ENCODE data around the gene MSL3B.
A peak's percentile ranks its signal among the peaks of the same experiment; 100 is the strongest.
"Not testable (repeated sequence)": the region's sequence is repeated elsewhere in the genome, so short reads cannot be mapped to it uniquely, and the experiment has no call there.

Gene MSL3B

GRCh38 chr2:233867993-233868532 is at the start of gene MSL3B:
TSS of gene MSL3B (minus strand) at chr2:233868386.
- DNase-seq: peak; percentile 54 to 63

DNA sequence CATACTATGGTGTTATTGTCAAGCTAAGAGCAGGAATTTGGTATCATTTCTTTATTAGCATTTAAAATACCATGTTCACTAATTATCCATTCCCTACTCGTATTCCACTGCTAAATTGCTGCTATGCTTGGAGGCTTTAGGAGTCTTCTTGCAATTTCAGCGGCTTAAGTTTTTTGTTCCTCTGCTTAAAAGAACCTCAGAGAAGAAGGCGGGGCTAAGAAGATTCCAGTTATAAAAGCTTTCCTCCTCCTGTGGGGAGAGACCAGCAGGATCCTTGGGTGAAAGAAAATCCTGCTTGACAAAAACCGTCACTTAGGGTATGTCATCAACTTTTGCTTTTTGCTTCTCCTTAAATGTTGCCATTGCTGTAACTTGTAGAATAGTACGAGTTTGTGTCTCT is 48.9 kb upstream of the MSL3B start, which contains the start of gene TRPM8:
Gene TRPM8 (plus strand): TSS at position 258 of the 400 bp plus-strand sequence. CDS start 9,165 bp downstream, outside the sequence.
- DNase-seq: no peak

GRCh38 chr2:233915128-233915527 is 46.9 kb upstream of the MSL3B start:
- no peak for DNase-seq

GRCh38 chr2:233912691-233913423 is 44.7 kb upstream of the MSL3B start:
- DNase-seq: peak; percentile 20 to 21

DNA sequence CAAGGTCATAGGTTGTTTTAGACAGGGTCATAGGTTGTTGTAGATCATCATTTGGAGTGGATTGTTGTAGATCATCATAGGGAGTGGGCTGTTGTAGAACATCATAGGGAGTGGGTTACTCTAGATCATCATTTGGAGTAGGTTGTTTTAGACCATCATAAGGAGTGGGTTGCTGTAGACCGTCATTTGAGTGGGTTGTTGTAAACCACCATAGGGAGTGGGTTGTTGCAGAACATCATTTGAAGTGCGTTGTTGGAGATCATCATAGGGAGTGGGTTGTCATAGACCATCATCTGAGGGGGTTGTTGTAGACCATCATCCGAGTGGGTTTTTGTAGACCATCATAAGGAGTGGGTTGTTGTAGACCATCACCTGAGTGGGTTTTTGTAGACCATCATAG is 39.4 kb upstream of the MSL3B start:
- no peak for DNase-seq

DNA sequence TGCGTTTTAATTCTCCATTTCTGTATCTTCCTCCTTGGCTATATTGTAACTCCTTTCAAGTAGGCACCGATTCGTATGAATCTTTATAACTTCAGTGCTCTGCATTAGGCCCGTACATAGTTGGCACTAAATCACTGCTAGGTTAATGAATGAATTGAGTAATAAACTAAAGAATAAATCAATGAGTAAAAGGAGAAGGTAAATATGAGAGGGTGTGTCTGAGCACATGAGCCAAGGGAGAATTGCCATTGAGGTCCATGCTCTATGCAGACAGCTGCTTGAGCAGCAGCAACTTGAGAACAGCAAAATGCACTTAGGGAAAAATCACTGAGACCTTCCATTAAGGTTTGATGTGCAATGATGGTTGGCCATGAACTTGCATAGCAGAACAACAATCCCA is 37.8 kb upstream of the MSL3B start:
- DNase-seq: no peak

DNA sequence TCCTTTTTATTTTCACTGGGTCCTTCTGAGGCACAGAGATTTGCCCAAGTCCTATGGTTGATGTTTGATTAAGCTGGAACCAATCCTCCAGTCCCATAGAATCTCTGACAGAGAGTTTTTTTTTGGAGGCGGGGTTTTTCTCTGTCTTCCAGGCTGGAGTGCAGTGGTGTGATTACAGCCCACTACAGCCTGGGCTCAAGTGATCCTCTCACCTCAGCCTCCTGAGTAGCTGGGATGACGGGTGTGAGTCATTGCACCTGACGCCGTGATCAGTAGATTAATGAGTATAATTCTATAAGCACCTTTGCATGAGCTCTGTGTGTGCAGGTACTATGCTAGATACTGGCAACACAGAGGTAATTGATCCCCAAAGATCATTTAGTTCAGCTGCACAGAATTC is 33.7 kb upstream of the MSL3B start:
- DNase-seq: no peak

GRCh38 chr2:233901367-233901766 is 33.2 kb upstream of the MSL3B start:
- DNase-seq: no peak

DNA sequence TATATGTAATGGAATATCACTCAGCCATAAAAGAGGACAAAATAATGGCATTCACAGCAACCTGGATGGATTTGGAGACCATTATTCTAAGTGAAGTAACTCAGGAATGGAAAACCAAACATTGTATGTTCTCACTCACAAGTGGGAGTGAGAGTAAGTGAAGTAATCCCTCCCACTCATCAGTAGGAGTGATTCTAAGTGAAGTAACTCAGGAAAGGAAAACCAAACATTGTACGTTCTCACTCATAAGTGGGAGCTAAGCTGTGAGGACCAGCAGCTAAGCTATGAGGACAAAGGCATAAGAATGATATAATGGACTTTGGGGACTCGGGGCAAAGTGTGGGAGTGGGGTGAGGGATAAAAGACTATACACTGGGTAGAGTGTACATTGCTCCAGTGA is 28.1 kb upstream of the MSL3B start:
- not testable (repeated sequence) for DNase-seq

DNA sequence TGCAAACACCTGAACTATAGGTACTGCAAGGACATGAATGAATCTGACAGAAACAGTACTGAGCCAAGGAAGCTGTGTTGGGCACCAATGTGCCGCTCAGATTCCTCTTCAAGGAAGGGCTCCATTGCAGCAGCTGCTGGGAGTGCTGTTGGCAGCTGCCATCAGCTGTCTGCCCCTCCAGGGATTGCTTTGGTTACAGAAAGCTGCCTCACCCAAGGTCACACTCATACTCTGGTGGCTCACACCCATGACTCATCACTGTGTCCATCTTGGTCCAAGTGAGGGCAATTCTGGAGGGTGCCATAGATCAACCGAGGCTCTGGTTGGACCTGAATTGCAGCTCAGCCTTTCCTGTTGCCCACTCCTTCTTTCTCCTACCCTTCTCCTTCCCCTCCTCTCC is 24.6 kb upstream of the MSL3B start:
- no peak for DNase-seq

DNA sequence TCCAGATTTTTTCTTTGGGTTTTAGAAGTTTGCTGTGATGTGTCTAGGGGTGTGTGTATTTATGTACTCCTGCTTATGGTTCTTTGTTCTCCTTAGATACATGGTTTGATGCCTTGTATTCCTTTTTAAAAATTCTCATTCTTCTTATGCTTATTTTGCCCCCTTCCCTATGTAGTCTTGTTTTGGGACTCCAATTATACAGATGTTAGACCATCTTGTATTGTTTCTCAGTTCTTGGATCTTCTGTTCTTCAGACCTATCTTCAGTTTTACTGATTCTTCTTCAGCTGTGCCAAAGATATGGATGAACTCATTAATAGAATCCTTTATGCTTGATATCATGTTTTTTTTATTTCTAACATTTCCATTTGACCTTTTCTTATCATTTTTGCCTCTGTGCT is 14.2 kb upstream of the MSL3B start:
- DNase-seq: no peak

GRCh38 chr2:233872125-233872524 is 3.9 kb upstream of the MSL3B start:
- not testable (repeated sequence) for DNase-seq

- DNase-seq: no peak
Observed at GRCh38 chr2:233871432-233871831, 3.2 kb upstream of the MSL3B start.

DNA sequence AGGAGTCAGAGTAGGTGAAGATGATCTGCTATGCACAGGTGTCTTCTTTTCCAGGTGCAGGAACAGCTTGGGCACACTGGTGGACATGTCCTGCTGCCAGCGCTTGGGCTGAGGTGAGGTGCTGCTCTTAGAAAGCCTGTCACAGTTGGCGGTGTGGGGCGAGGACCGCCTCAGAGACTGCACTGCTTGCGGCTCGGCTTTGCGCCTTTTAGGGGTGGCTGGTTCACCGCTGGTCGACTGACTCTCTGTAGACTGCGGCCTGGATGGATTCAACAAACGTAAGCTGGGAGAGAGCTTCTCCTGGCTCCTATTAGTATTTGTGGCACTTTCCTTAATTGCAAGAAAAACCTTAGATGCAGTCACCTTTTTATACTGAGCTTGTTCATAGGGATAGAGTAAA is 1.7 kb downstream of the MSL3B start:
- no peak for DNase-seq

DNA sequence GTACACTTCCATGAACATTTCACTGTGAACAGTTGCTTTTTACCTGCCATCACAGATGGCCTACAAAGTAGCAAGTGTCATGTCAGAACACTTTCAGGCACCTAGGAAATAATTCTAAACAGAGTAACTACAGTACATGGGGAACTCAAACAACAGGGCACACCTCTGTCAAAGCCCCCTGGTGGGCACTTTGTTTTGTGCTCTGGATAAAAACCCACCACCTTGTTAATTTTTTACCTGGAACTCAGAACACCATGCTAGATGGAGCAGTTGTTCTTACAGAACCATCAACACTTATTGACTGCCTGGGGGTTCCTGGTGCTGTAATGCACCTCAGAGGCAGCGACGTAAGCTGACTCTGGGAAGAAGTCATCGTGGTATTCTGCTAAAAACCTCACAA is 2.3 kb downstream of the MSL3B start:
- DNase-seq: no peak

- no peak for DNase-seq
Observed at GRCh38 chr2:233862261-233862768, 5.9 kb downstream of the MSL3B start.

GRCh38 chr2:233858331-233858730 is 9.9 kb downstream of the MSL3B start:
- no peak for DNase-seq

DNA sequence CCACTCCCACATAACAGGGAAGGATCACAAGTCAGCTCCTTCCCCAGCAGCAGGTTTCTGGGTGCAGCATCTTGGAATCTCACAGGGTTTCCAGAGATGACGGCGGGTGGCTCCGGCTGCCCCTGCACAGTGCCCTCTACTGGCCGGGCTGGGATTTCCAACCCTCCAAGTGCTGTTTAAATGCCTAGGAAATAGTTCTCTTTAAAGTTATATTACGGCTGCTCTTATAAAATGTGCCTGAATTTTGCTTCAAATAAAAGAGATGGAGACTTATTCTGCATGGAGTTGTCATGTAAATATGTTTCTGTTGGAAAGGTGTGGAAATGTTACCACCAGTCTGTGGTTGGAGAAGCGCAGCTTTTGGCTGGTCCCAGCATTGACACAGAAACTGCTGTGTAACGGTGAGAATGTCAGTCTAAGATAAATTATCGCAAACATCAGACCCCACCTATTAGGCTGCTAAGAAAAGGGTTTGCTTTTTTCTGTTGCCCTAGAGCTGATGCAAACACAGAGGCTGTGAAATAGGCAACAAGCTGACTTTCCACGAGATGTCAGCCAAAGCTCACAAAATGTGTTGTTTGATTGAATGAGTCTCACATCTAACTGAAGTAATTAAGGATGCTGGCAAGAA is 10.6 kb downstream of the MSL3B start:
- DNase-seq: peak; percentile 67 to 76

DNA sequence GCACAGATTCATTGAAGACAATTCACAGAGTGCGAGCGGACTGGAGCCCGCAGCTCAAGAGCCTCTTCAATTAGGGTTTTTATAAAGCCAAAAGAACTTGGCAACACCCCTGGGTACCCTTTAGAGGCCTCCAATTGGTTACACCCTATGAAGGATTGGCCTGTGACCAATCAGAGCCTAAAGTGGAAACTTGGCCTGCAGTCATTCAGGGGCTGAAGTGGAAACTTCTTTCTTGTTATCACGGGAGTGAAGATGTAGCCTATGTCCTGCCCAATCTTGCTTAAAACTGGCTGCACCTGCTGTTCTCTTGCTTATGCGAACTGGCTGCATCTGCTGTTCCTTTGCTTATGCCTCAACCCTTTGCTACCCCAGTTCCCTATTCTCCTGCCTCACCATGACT is 12.0 kb downstream of the MSL3B start:
- no peak for DNase-seq

- DNase-seq: no peak
Observed at GRCh38 chr2:233855345-233855744, 12.8 kb downstream of the MSL3B start.

GRCh38 chr2:233854241-233854981 is 13.8 kb downstream of the MSL3B start, which contains the start of gene HJURP:
TSS of gene HJURP (minus strand) at chr2:233854535. CDS start at chr2:233854500, 35 bp downstream.
- peak; percentile 91 for DNase-seq

GRCh38 chr2:233853883-233854240 is 14.3 kb downstream of the MSL3B start:
- DNase-seq: no peak

DNA sequence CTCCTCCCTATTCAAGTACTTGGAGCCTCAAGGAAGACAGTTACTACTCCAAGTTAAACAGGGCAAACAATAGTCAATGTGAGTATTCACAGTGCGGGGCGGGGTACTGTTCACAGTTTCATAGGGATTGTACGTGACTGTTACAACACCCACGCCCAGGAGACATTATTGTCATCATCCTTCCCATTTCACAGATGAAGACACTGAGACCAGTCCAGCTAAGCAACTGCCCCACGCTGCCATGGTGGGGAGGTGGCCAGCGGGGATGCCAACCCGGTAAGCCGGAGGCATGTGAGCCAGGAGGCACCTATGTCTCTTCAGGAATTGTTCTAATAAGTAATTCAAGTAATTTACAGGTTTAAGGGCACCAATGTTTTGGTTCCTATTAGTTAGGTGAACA is 14.8 kb downstream of the MSL3B start:
- no peak for DNase-seq

Measured in stimulated activated CD4-positive, alpha-beta T cell treated with anti-CD3 and anti-CD28 coated beads, Interleukin-2, amount 100 ng/mL, for 24 hours (primary cell).